ENCODE results near the gene GABBR2.

Gene GABBR2

GRCh38 chr9:98334796-98335195 is 373.9 kb downstream of the GABBR2 start:
- H3K4me3 ChIP-seq (ENCODE audit: low read depth, low read length): no peak overlapping the region
- TF ChIP-seq, protein P1, sequence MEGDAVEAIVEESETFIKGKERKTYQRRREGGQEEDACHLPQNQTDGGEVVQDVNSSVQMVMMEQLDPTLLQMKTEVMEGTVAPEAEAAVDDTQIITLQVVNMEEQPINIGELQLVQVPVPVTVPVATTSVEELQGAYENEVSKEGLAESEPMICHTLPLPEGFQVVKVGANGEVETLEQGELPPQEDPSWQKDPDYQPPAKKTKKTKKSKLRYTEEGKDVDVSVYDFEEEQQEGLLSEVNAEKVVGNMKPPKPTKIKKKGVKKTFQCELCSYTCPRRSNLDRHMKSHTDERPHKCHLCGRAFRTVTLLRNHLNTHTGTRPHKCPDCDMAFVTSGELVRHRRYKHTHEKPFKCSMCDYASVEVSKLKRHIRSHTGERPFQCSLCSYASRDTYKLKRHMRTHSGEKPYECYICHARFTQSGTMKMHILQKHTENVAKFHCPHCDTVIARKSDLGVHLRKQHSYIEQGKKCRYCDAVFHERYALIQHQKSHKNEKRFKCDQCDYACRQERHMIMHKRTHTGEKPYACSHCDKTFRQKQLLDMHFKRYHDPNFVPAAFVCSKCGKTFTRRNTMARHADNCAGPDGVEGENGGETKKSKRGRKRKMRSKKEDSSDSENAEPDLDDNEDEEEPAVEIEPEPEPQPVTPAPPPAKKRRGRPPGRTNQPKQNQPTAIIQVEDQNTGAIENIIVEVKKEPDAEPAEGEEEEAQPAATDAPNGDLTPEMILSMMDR (IDR thresholded peaks at IDR 0.05; ENCODE audit: low read depth, low read length): no peak

DNA sequence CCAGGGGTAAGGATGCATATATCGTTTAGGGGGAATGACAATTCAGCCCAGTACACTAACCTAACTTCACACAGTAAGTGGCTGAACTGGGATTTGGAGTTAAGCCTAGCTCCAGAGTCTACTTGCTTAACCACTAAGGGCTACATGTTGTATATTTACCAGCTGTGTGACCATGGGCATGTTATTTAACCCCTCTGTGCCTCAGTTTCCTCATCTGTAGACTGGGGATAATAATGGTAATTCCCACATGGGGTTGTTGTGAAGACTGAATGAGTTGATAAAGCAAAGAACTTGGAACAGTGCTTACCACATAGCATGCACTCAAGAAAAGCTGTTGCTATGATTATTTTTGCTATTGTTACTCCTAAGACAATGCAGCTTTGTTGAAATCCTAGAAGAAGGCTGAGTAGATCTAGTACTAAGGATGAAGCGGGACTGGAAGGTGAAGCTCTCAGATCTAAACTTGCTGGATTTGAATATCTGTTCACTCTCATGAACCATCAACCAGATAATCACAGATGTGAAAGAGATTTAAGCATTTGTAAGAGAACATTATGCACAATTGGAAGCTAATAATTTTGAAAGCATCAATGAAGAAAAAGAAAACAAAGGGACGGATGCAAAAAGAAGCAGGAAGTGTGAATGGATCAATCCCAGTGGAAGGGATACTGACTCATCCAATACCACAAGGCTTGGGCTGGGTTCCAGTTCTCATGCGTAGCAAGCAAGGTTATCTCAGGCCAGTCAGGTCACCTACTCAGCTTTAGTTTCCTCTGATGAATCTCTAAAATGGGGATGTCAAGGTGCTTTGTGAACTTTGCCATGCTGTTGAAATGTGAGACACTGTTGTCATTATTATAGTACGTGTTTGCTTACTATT is 374.8 kb downstream of the GABBR2 start:
- no peak overlapping the region for H3K4me3 ChIP-seq (ENCODE audit: low read depth, low read length)
- TF ChIP-seq, protein P1 (IDR thresholded peaks at IDR 0.05; ENCODE audit: low read depth, low read length): no peak

DNA sequence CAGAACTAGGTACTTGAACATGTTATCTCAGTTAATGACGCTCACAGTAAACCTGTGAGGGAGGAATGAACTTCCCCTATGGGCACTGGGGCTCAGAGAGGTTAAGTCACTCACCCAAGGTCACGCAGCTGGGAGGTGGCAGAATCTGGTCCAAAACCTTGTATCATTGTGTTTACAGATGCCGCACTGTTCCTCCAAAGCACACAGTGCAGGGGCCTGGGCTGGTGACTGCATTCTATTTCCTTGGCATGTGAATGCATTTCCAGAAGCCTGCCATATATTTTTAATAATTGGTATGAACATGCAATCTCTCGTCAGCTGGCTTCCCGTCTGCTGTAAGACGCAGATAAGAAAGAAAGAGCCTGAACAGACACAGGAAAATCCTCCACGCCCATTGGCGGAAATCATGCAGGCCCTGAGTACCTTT is 376.3 kb downstream of the GABBR2 start:
- TF ChIP-seq, protein P1 (IDR thresholded peaks at IDR 0.05; ENCODE audit: low read depth, low read length): no peak
- H3K4me3 ChIP-seq (ENCODE audit: low read depth, low read length): no peak overlapping the region

- no peak overlapping the region for H3K4me3 ChIP-seq (ENCODE audit: low read depth, low read length)
- TF ChIP-seq, protein P1 (IDR thresholded peaks at IDR 0.05; ENCODE audit: low read depth, low read length): no peak
Observed at GRCh38 chr9:98331536-98332259, 377.0 kb downstream of the GABBR2 start.

GRCh38 chr9:98330831-98331230 is 377.9 kb downstream of the GABBR2 start:
- H3K4me3 ChIP-seq (ENCODE audit: low read depth, low read length): no peak overlapping the region
- TF ChIP-seq, protein P1 (IDR thresholded peaks at IDR 0.05; ENCODE audit: low read depth, low read length): no peak

GRCh38 chr9:98329904-98330303 is 378.8 kb downstream of the GABBR2 start:
- TF ChIP-seq, protein P1 (IDR thresholded peaks at IDR 0.05; ENCODE audit: low read depth, low read length): no peak
- no peak overlapping the region for H3K4me3 ChIP-seq (ENCODE audit: low read depth, low read length)

DNA sequence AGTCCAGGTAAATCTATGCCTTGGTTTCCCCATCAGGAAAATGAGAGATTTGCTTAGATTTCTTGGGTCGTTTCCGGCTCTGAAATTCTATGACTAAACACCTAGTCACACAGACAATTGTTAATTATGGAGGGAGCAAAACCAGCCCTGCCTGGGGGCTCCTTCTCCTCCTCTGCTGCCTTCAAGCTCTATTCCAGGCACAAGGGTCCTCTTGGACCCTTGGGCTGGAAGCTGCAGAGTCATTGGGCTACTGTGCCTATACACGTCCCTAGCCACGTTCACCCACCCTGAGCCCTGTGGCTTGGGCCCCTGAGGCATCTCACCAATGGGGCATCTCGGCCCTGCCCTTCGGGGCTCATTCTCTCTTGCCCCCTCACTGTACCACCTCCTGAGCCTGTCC is 379.5 kb downstream of the GABBR2 start:
- no peak overlapping the region for H3K4me3 ChIP-seq (ENCODE audit: low read depth, low read length)
- TF ChIP-seq, protein P1 (IDR thresholded peaks at IDR 0.05; ENCODE audit: low read depth, low read length): no peak
